GM21390 (cell line): ENCODE data around the gene ASPA.
"Not testable (repeated sequence)": the region's sequence is repeated elsewhere in the genome, so short reads cannot be mapped to it uniquely, and the experiment has no call there.

Experiments
- ATAC-seq: cut with Tn5 transposase; IDR thresholded peaks from one replicate; pipeline ENCODE4 v1.9.1; 2021; ENCODE audit not compliant: unreplicated experiment

ASPA gene

GRCh38 chr17:3475812-3476610 lies at the start of gene ASPA:
Gene ASPA, plus strand, starts transcription at chr17:3475997. Its CDS starts 163 bp downstream, at chr17:3476160.
- ATAC-seq = no peak

DNA sequence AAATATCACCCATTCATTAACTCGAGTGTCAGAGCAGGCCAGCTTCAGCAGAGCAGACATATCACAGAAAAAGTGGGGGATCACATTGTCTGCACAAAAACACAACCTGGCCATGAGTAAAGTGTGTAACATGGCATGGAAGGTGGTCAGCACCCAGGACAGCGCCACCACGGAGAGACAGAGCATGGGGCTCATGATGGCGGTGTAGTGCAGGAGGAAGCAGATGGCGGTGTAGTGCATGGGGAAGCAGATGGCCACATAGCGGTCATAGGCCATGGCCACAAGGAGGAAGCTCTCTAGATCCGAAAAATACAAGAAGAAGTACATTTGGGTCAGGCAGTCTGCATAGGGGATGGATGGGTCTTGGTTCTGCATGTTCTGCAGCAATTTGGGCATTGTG lies 42.6 kb upstream of the ASPA start:
- not testable (repeated sequence) for ATAC-seq

- ATAC-seq = no peak
Measured at GRCh38 chr17:3433741-3434140, 42.1 kb upstream of the ASPA start, which contains the start of gene OR1E2. Gene OR1E2, minus strand, starts transcription at chr17:3433841. Its CDS starts 0 bp downstream, at chr17:3433841.

GRCh38 chr17:3438368-3438767 lies 37.4 kb upstream of the ASPA start:
- no peak for ATAC-seq

- no peak for ATAC-seq
Measured at GRCh38 chr17:3440451-3440850, 35.3 kb upstream of the ASPA start.

DNA sequence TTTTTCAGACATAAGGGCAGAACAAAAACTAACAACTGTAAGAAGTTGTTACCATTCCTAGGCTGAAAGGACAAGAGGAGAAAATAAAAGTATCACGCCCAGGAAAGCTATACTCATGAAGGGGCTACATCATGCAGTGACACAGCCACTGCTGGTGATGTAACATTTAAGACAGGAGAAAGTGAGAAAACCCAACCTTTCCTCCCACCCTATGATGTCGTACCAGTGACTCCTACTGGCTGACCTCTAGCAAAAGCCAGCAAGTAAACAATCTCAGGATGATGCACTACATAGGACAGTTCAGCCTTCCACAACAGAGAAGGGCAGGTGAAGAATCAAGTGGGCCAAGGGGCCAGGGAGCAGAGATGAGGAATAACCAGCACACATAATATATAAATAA lies 28.2 kb upstream of the ASPA start:
- no peak for ATAC-seq

DNA sequence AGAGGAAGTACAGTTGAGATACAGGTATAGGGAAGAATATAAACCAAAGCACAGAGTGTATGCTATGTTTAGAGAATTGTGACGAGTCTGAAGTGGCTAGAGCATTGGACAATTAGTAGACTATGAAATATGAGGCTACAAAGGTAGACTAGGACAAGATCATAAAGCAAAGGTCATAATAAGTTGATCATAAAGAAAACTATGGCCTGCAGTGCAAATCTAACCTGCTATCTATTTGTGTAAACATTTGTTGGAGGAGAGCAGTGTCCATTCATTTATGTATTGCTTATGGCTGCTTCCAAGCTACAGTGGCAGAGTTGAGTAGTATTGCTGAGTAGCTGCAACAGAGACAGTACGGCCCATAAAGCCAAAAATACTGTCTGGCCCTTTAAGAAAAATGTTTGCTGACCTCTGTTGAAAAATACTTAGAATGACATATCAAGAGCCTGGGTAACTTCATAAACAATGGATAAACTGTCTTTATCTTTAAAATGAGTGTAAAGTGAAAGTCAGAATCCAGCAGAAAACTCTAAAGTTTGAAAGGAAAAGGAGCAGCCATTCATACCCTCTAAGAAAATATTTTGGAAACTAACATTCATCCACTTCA lies 27.6 kb upstream of the ASPA start:
- no peak for ATAC-seq

DNA sequence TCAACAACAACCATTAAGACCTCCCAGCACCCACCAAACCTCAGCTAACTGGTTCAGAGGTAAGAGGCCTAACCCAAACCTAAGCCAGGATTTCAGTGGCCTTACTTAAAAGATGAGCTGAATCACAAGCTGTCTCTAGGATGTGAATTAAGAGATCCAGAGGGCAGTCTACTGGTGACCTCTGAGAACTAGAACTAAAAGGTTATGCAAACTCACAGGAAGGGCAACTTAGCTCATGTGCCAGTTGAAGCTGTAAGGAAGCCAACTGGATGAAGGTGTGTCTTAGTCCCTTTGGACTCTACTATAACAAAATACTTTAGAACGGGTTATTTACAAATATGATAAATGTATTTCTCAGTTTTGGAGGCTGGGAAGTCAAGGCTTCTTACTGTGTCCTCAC lies 9.4 kb upstream of the ASPA start:
- not testable (repeated sequence) for ATAC-seq

- ATAC-seq = no peak
Measured at GRCh38 chr17:3469529-3469928, 6.3 kb upstream of the ASPA start.

DNA sequence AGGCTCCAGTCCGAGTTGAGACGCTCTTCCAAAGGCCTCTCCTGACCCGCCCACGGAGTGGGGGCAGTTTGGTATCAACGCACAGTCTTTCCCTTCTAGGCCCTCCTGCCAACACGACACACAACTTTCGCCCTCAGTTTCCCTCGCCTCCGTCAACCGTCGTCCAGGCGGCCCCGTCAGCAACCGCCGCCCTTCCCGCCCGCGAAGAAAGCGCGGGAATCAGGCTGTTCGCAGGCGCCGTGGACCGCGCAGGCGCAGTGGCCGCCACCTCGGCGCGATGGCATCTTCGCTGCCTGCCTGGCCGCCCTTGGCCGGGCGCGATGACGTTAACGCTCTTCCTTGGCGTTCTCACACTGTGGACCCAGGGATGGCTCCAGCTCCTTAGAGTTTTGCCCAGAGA lies 4.2 kb upstream of the ASPA start, which contains the start of gene SPATA22:
Gene SPATA22 (minus strand): TSS at position 221 of the 400 bp plus-strand sequence. CDS start 2,494 bp downstream, outside the sequence.
- ATAC-seq = no peak

DNA sequence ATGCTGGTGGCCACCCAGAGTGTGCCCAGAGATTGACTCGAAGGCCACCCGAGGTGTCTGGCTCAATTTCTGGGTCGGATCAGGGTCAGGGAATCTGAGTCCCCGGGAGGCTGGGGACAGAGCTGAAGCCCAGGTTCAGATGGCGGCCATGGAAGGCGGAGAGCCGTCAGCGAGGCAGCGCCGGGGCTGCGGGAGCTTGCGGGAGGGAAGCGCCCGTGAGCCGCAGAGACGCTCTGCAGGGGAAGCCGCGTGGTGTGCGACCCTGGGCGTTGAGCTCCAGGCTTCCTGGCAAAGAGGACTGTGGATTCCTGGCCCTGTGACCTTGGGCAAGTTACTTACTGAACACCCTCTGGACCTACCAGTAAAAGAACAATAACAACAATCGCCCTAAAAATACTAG lies 3.7 kb upstream of the ASPA start:
- no peak for ATAC-seq

GRCh38 chr17:3474212-3474611 lies 1.6 kb upstream of the ASPA start:
- no peak for ATAC-seq

GRCh38 chr17:3475251-3475685 lies 529 bp upstream of the ASPA start:
- no peak for ATAC-seq

DNA sequence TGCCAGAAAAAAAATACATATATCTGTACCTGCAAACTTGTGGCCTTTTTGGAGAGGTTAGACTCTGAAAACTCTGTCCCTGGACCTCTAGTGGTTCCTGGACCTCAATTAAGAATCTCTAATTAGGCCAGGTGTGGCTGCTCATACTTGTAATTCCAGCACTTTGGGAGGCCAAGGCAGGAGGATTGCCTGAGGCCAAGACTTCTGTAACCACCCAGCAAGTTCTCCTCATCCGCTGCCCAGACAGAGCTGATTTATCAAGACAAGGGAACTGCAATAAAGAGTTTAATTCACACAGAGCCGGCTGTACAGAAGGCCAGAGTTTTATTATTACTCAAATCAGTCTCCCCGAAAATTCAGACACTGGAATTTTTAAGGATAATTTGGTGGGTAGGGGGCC lies 4.2 kb downstream of the ASPA start:
- no peak for ATAC-seq

DNA sequence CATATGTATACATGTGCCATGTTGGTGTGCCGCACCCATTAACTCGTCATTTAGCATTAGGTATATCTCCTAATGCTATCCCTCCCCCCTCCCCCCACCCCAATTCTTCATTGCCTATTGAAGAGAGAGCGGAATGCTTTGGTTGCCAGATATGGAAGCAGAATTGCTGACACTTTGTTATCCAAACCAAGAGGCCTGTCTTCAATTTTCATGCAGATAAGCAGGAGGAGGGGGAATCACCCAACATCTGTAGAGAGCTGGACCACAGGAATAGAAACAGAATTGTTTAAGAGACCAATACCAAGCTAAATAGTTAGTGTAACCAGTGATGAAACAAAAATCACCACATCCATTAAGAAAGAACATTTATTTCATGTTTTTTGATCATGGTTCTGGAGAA lies 7.1 kb downstream of the ASPA start:
- no peak for ATAC-seq

GRCh38 chr17:3485481-3486068 lies 9.8 kb downstream of the ASPA start:
- no peak for ATAC-seq

GRCh38 chr17:3497101-3497500 lies 21.3 kb downstream of the ASPA start:
- ATAC-seq = no peak

- no peak for ATAC-seq
Measured at GRCh38 chr17:3501344-3501743, 25.5 kb downstream of the ASPA start.

DNA sequence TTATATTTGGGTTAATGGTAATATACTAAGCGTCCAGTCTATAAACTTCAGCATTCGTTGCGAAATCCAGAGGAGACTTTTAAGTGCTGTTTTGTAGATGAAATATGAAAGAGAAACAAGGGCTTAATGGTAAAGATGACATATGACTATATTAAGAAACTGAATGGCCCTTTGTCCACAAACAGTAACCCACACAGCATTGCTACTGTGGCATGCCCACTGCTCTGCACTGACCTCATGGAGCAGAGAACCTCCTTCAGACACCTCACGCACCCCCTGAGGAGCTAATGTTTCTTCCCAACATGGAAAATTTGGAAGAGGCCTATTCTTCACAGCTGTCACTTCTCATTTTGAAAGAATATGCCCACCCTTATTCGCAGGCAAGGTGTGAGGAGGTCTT lies 26.7 kb downstream of the ASPA start:
- ATAC-seq = no peak

GRCh38 chr17:3503285-3503684 lies 27.5 kb downstream of the ASPA start:
- no peak for ATAC-seq

DNA sequence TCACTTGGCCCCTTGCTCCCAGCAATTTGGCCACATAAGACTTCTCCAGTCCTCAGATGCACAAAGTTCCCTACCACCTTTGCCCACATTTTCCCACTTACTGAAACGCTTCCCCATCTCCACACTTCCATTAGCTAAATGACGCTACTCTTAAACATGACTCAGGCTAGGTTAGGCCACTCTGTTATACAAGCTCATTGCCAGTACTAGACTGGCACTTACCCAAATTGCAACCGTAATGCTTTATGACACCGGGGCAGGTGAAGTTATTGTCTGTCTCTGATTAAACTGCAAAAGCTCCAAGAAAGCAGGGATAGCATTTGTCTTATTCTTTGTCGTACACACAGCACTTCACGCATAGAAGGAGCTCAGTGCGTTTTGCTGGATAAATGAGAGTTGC lies 29.2 kb downstream of the ASPA start:
- ATAC-seq = no peak

DNA sequence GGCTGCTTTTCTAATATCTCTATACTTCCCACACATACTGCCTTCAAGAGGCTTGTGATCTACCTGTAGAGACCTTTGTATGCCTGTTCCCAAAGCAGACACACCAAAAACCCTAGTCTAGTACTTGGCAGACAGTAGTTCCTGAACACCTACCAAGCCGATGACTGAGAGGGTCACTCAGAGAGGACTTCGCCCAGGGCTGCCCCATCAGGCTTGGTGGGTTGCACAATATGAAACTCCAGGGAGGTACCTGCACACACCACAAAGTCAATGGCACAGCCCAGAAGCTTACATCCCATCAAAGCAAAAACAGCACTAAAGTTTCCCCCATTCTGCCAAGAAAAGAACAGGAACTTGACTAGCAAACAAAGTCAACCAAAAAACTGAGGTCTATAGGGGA lies 30.3 kb downstream of the ASPA start:
- ATAC-seq = no peak
